Activated CD4-positive, alpha-beta memory T cell treated with anti-CD3 and anti-CD28 coated beads, Interleukin-2, amount 10 ng/mL, durations not matched to agents 7 days and 5 days (primary cell): Measurements from ENCODE around the gene NUDT13. TPM values are rescaled to one million over a fixed set of nuclear protein-coding genes. Genes with fewer than 3 reads are reported as not detected.
A peak's percentile ranks its signal among the peaks of the same experiment; 100 is the strongest.

Experiments used
- CTCF ChIA-PET: fragments of 350-600 bp; sonication (Branson Sonifier 250); formaldehyde crosslinking; loops from one replicate; lab custom pipeline; 2021; ENCODE audit warnings: antibody characterized with exemption, inconsistent platforms; lab: Charles Lee
- POLR2A ChIA-PET: fragments of 350-600 bp; sonication (Branson Sonifier 250); formaldehyde crosslinking; loops from one replicate; lab custom pipeline; 2021; ENCODE audit warnings: antibody characterized with exemption; lab: Charles Lee
- DNase-seq: peaks from one replicate; pipeline ENCODE4 v3.0.0-alpha.2; 2020
- H3K27ac Mint-ChIP-seq: one replicate; pipeline ENCODE4 v1.8.0; 2021; ENCODE audit warnings: mild to moderate bottlenecking, mixed read lengths
- H3K27me3 Mint-ChIP-seq: one replicate; pipeline ENCODE4 v1.8.0; 2021; ENCODE audit warnings: mixed read lengths
- H3K36me3 Mint-ChIP-seq: one replicate; pipeline ENCODE4 v1.8.0; 2021; ENCODE audit warnings: low read depth, mixed read lengths
- H3K4me1 Mint-ChIP-seq: one replicate; pipeline ENCODE4 v1.8.0; 2021; ENCODE audit warnings: mixed read lengths
- H3K4me3 Mint-ChIP-seq: one replicate; pipeline ENCODE4 v1.8.0; 2021; ENCODE audit warnings: mild to moderate bottlenecking, mixed read lengths
- H3K9me3 Mint-ChIP-seq: one replicate; pipeline ENCODE4 v1.8.0; 2021; ENCODE audit warnings: mixed read lengths
- total RNA-seq, 2 experiments: library from RNA; stranded (reverse); gene quantifications; one replicate each; pipeline ENCODE4 v1.2.3, GENCODE V29; 2021

NUDT13 gene
- total RNA-seq, 2 experiments from 2014 or later: 1.5 to 1.6 TPM

DNA sequence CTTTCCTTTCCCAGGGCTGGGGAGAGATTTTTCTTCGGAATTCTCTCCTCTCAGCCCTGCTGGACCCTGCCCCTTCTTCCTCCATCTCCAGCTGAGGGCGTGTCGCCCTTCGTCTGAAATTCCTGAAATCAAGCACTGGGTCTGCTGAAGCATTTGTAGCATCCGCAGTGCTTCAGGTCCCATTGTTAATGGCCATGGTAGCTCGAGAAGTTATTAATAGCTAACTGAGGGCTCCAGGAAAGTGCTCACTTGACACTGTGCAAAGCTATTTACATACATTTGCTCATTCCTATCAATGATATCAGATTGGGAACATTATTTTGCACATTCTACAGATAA lies 58.2 kb downstream of the NUDT13 start:
- H3K4me3 Mint-ChIP-seq: peak overlapping the region; percentile 100
- POLR2A ChIA-PET: interaction anchor here (0.7 to 4.2 kb wide), 12 partner anchors 10 to 457 kb away, joined by 3 to 35 read pairs (median 5); partner anchors contain the start of genes DNAJC9, NUDT13, P4HA1 and PPP3CB

GRCh38 chr10:73169320-73169719 lies 59.1 kb downstream of the NUDT13 start:
- Mint-ChIP-seq H3K27me3 (no peaks in the 10 kb centered on the region), H3K36me3 (peaks cover 23% of the 10 kb centered on the region), H3K9me3 (no peaks in the 10 kb centered on the region), H3K4me1 (peaks cover 33% of the 10 kb centered on the region), H3K27ac (no peak overlapping the region), H3K4me3 (peak overlapping the region; percentile 48)
- ChIA-PET POLR2A (interaction anchor here (1.0 to 4.2 kb wide), 6 partner anchors 72 to 326 kb away, joined by 4 to 35 read pairs (median 6); partner anchors contain the start of genes DNAJC9, MRPS16, P4HA1 and PPP3CB), CTCF (interaction anchor here (1.8 to 3.2 kb wide), 3 partner anchors 10 to 77 kb away, joined by 7 to 18 read pairs (median 15); partner anchors contain the start of genes DNAJC9 and P4HA1)
- no peak for DNase-seq

More for the DNA sequence above, 58.2 kb downstream of the NUDT13 start:
- peaks cover 23% of the 10 kb centered on the region for H3K36me3 Mint-ChIP-seq
- no peaks in the 10 kb centered on the region for H3K9me3 Mint-ChIP-seq
- DNase-seq: no peak
- CTCF ChIA-PET: interaction anchor here (0.6 to 3.2 kb wide), 6 partner anchors 10 to 333 kb away, joined by 3 to 19 read pairs (median 6); partner anchors contain the start of genes DNAJC9 and P4HA1
- H3K4me1 Mint-ChIP-seq: peaks cover 37% of the 10 kb centered on the region
- H3K27ac Mint-ChIP-seq: peak overlapping the region; percentile 83
- H3K27me3 Mint-ChIP-seq: no peaks in the 10 kb centered on the region

GRCh38 chr10:73172867-73173266 lies 62.6 kb downstream of the NUDT13 start:
- POLR2A ChIA-PET: no interaction called here

DNA sequence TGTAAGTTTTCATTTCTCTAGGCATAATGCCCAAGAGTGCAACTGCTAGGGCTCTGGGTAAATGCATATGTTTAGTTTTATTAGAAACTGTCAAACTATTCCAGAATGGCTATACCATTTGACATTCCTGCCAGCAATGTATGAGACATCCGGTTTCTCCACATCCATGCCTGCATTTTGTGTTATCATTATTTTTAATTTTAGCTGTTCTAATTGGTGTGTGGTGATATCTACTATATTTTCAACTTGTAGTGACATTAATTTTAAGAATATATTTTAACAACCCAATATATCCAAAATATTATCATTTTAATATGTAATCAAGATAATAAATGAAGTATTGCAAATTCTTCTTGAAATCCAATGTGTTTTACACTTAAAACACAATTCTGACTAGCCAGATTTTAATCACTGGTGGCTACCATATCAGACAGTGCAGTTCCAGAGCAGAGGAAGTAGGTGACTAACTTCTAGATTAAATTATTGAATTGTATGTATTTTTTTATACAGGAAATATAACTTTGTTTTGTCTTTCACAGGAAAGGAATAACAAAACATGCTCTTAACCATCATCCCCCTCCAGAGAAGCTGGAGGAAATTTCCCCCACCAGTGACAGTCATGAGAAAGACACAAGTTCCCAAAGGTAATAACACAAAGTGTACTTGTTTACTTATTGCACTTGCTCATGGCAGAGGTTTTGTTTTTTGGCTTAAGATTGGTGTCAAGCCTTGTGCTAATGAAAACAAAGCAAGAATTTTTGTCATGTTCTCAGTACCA lies 64.1 kb downstream of the NUDT13 start:
- H3K36me3 Mint-ChIP-seq: peaks cover 6% of the 10 kb centered on the region
- H3K9me3 Mint-ChIP-seq: no peaks in the 10 kb centered on the region
- DNase-seq: no peak
- H3K4me3 Mint-ChIP-seq: no peak overlapping the region
- H3K27me3 Mint-ChIP-seq: no peaks in the 10 kb centered on the region
- ChIA-PET POLR2A (interaction anchor here (2.6 kb wide), 1 partner anchor 72 kb away, joined by 8 read pairs; the partner anchor contains the start of gene DNAJC9), CTCF (interaction anchor here (1.4 kb wide), 1 partner anchor 15 kb away, joined by 9 read pairs; no protein-coding TSS in a partner anchor)
- no peak overlapping the region for H3K27ac Mint-ChIP-seq
- H3K4me1 Mint-ChIP-seq: no peaks in the 10 kb centered on the region

More at GRCh38 chr10:73172867-73173266, 62.6 kb downstream of the NUDT13 start:
- no peak overlapping the region for H3K27ac Mint-ChIP-seq
- CTCF ChIA-PET: no interaction called here
- H3K27me3 Mint-ChIP-seq: no peaks in the 10 kb centered on the region
- H3K4me1 Mint-ChIP-seq: peaks cover 6% of the 10 kb centered on the region
- H3K9me3 Mint-ChIP-seq: no peaks in the 10 kb centered on the region
- DNase-seq: no peak
- H3K4me3 Mint-ChIP-seq: no peak overlapping the region
- H3K36me3 Mint-ChIP-seq: peaks cover 7% of the 10 kb centered on the region

Other genes with a start within 250 kb of the NUDT13 start
- gene OIT3, start 216.7 kb upstream of the NUDT13 start, total RNA-seq: not detected
- not detected for gene PLA2G12B, start 155.6 kb upstream of the NUDT13 start, total RNA-seq
- 10 to 100 TPM; 48.1 to 49.2 TPM for gene P4HA1, start 13.6 kb upstream of the NUDT13 start, total RNA-seq
- 10 to 100 TPM; 27.1 to 28.5 TPM for gene ECD, start 57.6 kb downstream of the NUDT13 start, total RNA-seq
- gene FAM149B1, start 57.7 kb downstream of the NUDT13 start, total RNA-seq: 10 to 100 TPM; 15.7 to 17.4 TPM
- 10 to 100 TPM; 46.9 to 49.6 TPM for gene DNAJC9, start 136.8 kb downstream of the NUDT13 start, total RNA-seq
- gene MRPS16, start 142.2 kb downstream of the NUDT13 start, total RNA-seq: 10 to 100 TPM; 77.5 to 80.8 TPM
- under 1 TPM; 0.28 to 0.70 TPM for gene CFAP70, start 248.4 kb downstream of the NUDT13 start, total RNA-seq